PFSK-1 (cell line): ENCODE results near the gene IQCM.

Source experiments
- FOXP2 ChIP-seq: optimal IDR thresholded peaks from 2 replicates; pipeline ENCODE3; 2011; ENCODE audit warnings: borderline replicate concordance, control low read depth, inconsistent platforms; ENCODE audit not compliant: insufficient read depth; ENCODE audit errors: extremely low read length, extremely low read depth
- POLR2AphosphoS5 ChIP-seq: IDR thresholded peaks from 2 replicates; pipeline ENCODE4 v1.6.1; 2012; ENCODE audit warnings: low read depth, mild to moderate bottlenecking, control low read depth, low read length, moderate library complexity
- REST ChIP-seq, 2 experiments: IDR thresholded peaks; 2 replicates each; pipeline versions ENCODE4 v1.6.1 to v1.8.0; 2011 to 2012; ENCODE audit warnings: low read depth in 2 of 2, low read length in 2 of 2, control low read depth in 1 of 2, inconsistent platforms in 1 of 2, mild to moderate bottlenecking in 1 of 2, moderate library complexity in 1 of 2; ENCODE audit not compliant: insufficient read depth in 1 of 2
- SIN3A ChIP-seq: IDR thresholded peaks from 2 replicates; pipeline ENCODE4 v1.6.1; 2012; ENCODE audit warnings: mild to moderate bottlenecking, low read length, moderate library complexity, borderline replicate concordance; ENCODE audit not compliant: insufficient read depth
- TAF1 ChIP-seq: IDR thresholded peaks from 2 replicates; pipeline ENCODE4 v1.6.1; 2012; ENCODE audit warnings: low read length, control low read depth, borderline replicate concordance; ENCODE audit not compliant: insufficient read depth

The IQCM gene

GRCh38 chr4:149836546-149836945 lies 20.9 kb upstream of the IQCM start:
- TF ChIP-seq POLR2AphosphoS5 (no peak), REST (IDR thresholded peaks at IDR 0.05; ENCODE audit: insufficient read depth in 1 of 2, low read depth in 2 of 2, low read length in 2 of 2) (no peak), SIN3A (no peak), FOXP2 (no peak), TAF1 (no peak)

GRCh38 chr4:149835280-149835679 lies 19.6 kb upstream of the IQCM start:
- TF ChIP-seq REST (IDR thresholded peaks at IDR 0.05; ENCODE audit: insufficient read depth in 1 of 2, low read depth in 2 of 2, low read length in 2 of 2) = no peak
- no peak for TF ChIP-seq TAF1
- no peak for TF ChIP-seq POLR2AphosphoS5
- no peak for TF ChIP-seq FOXP2
- TF ChIP-seq SIN3A = no peak

- TF ChIP-seq POLR2AphosphoS5 = no peak
- TF ChIP-seq FOXP2 = no peak
- no peak for TF ChIP-seq TAF1
- no peak for TF ChIP-seq REST (IDR thresholded peaks at IDR 0.05; ENCODE audit: insufficient read depth in 1 of 2, low read depth in 2 of 2, low read length in 2 of 2)
- no peak for TF ChIP-seq SIN3A
Observed at GRCh38 chr4:149831656-149832208, 16.1 kb upstream of the IQCM start.

DNA sequence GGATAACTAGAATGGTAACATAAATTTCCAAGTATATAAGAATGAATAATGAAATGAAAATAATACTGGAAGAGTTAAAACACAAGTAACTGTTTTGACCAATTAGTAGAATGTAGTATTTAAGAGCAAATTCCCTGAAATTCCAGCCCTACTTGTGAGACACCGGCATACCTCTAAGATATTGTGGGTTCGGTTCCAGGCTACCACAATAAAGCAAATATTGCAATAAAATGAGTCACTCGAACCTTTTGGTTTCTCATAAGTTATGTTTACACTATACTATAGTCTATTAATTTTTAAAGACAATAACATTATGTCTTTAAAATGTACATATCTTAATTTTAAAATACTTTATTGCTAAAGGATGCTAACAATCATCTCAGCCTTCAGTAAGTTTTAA lies 15.2 kb upstream of the IQCM start:
- TF ChIP-seq SIN3A = no peak
- TF ChIP-seq REST (IDR thresholded peaks at IDR 0.05; ENCODE audit: insufficient read depth in 1 of 2, low read depth in 2 of 2, low read length in 2 of 2) = no peak
- no peak for TF ChIP-seq POLR2AphosphoS5
- no peak for TF ChIP-seq FOXP2
- TF ChIP-seq TAF1 = no peak

- TF ChIP-seq FOXP2 = no peak
- TF ChIP-seq SIN3A = no peak
- TF ChIP-seq POLR2AphosphoS5 = no peak
- no peak for TF ChIP-seq REST (IDR thresholded peaks at IDR 0.05; ENCODE audit: insufficient read depth in 1 of 2, low read depth in 2 of 2, low read length in 2 of 2)
Observed at GRCh38 chr4:149825336-149825735, 9.7 kb upstream of the IQCM start.
